OCI-LY7 (cell line): Measurements from ENCODE around the gene RAI2.

Source experiments
- EZH2phosphoT487 ChIP-seq: fragments of 200-600 bp; sonication (generic); IDR thresholded peaks from 2 replicates; pipeline ENCODE4 v1.6.1; 2018; ENCODE audit warnings: low read depth, borderline replicate concordance, mild to moderate bottlenecking, mixed run types, antibody characterized with exemption, low read length, moderate library complexity, mixed read lengths
- TF ChIP-seq, protein P1 (sequence below): fragments of 200-600 bp; sonication (generic); conservative IDR thresholded peaks from 2 replicates; pipeline ENCODE4 v1.5.1; 2014; ENCODE audit warnings: mild to moderate bottlenecking, antibody characterized with exemption, low read length, moderate library complexity, mixed read lengths

DNA sequence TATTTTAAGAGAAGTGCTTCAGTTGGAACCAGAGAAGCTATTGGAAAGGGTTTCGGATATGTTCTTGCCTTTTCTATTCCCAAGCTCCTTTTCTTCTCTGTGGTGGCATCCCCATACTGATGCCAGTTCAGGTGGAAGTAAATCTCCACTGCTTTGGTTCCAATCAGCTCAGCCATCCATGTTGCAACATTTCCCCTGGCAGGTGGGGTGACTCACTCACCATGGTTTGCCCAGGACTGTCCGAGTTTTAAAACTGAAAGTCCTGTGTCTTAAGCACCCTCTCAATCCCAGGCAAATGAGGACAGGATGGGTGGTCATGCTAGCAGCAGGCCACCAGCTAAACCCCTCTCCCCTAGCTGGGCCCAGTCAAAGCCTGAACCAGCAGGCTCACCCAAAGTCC is 15.1 kb downstream of the RAI2 start:
- TF ChIP-seq, protein P1, sequence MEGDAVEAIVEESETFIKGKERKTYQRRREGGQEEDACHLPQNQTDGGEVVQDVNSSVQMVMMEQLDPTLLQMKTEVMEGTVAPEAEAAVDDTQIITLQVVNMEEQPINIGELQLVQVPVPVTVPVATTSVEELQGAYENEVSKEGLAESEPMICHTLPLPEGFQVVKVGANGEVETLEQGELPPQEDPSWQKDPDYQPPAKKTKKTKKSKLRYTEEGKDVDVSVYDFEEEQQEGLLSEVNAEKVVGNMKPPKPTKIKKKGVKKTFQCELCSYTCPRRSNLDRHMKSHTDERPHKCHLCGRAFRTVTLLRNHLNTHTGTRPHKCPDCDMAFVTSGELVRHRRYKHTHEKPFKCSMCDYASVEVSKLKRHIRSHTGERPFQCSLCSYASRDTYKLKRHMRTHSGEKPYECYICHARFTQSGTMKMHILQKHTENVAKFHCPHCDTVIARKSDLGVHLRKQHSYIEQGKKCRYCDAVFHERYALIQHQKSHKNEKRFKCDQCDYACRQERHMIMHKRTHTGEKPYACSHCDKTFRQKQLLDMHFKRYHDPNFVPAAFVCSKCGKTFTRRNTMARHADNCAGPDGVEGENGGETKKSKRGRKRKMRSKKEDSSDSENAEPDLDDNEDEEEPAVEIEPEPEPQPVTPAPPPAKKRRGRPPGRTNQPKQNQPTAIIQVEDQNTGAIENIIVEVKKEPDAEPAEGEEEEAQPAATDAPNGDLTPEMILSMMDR: no peak
- no peak for TF ChIP-seq EZH2phosphoT487
